OCI-LY7 (cell line): ENCODE measurements around the gene PRSS8. TPM values are rescaled to one million over a fixed set of nuclear protein-coding genes. Genes with fewer than 3 reads are reported as not detected.

Experiments used
- BruUV-seq: library from RNA; stranded (reverse); fragments of 400-500 nt; replicated peaks from 2 replicates; lab custom pipeline; 2021; lab: Mats Ljungman, UMichigan
- CTCF ChIA-PET: fragments of 300-600 bp; sonication (Branson Sonifier 250); formaldehyde crosslinking; loops from one replicate; lab custom pipeline; 2022; ENCODE audit warnings: antibody characterized with exemption; ENCODE audit not compliant: unreplicated experiment; lab: Charles Lee
- POLR2A ChIA-PET: fragments of 300-600 bp; sonication (Branson Sonifier 250); formaldehyde crosslinking; loops from one replicate; lab custom pipeline; 2022; ENCODE audit warnings: antibody characterized with exemption; lab: Charles Lee
- DNase-seq: peaks from one replicate; pipeline ENCODE4 v3.0.0-alpha.2; 2015; ENCODE audit warnings: low spot score
- H2AFZ ChIP-seq: fragments of 200-600 bp; sonication (generic), shearing (Covaris generic); 2 replicates; pipeline ENCODE4 v1.6.1; 2014; ENCODE audit warnings: mild to moderate bottlenecking, antibody characterized with exemption, low read length, moderate library complexity
- H3K27ac ChIP-seq: fragments of 200-600 bp; sonication (generic); 2 replicates; pipeline ENCODE4 v1.5.1; 2014; ENCODE audit warnings: mixed run types, low read depth, mild to moderate bottlenecking, moderate library complexity, low read length, inconsistent platforms; ENCODE audit not compliant: poor library complexity, severe bottlenecking
- H3K36me3 ChIP-seq: fragments of 200-600 bp; sonication (generic); 2 replicates; pipeline ENCODE4 v1.6.1; 2014; ENCODE audit warnings: mild to moderate bottlenecking, antibody characterized with exemption, low read length, moderate library complexity, mixed read lengths; ENCODE audit not compliant: insufficient read depth
- H3K4me1 ChIP-seq: fragments of 200-600 bp; sonication (generic); 2 replicates; pipeline ENCODE4 v1.5.1; 2014; ENCODE audit warnings: mild to moderate bottlenecking, low read length; ENCODE audit not compliant: insufficient read depth, poor library complexity, severe bottlenecking
- H3K4me2 ChIP-seq: fragments of 200-600 bp; sonication (generic); 2 replicates; pipeline ENCODE4 v1.6.1; 2014; ENCODE audit warnings: mild to moderate bottlenecking, low read length
- H3K4me3 ChIP-seq: fragments of 200-600 bp; sonication (generic); 2 replicates; pipeline ENCODE4 v1.5.1; 2014; ENCODE audit warnings: mild to moderate bottlenecking, low read depth, low read length; ENCODE audit not compliant: poor library complexity, severe bottlenecking
- H3K79me2 ChIP-seq: fragments of 200-600 bp; sonication (generic); 2 replicates; pipeline ENCODE4 v1.6.1; 2016; ENCODE audit warnings: low read depth, mild to moderate bottlenecking, low read length, moderate library complexity, mixed read lengths; ENCODE audit not compliant: insufficient read depth
- H3K9me2 ChIP-seq: fragments of 200-600 bp; sonication (generic); 2 replicates; pipeline ENCODE4 v1.6.1; 2016; ENCODE audit warnings: mild to moderate bottlenecking, low read length, mixed read lengths; ENCODE audit not compliant: insufficient read depth
- H3K9me3 ChIP-seq: fragments of 200-600 bp; sonication (generic); 2 replicates; pipeline ENCODE4 v1.6.1; 2014; ENCODE audit warnings: mild to moderate bottlenecking, mixed run types, low read length, mixed read lengths
- H4K20me1 ChIP-seq: fragments of 200-600 bp; sonication (generic); 2 replicates; pipeline ENCODE4 v1.6.1; 2014; ENCODE audit warnings: mild to moderate bottlenecking, antibody characterized with exemption, low read length, moderate library complexity, mixed read lengths; ENCODE audit not compliant: insufficient read depth
- EZH2phosphoT487 ChIP-seq: fragments of 200-600 bp; sonication (generic); IDR thresholded peaks from 2 replicates; pipeline ENCODE4 v1.6.1; 2018; ENCODE audit warnings: low read depth, borderline replicate concordance, mild to moderate bottlenecking, mixed run types, antibody characterized with exemption, low read length, moderate library complexity, mixed read lengths
- intact Hi-C: fragments of 100-400 bp; cut with micrococcal nuclease; formaldehyde crosslinking; loops from one replicate; pipeline ENCODE4 v1.10.0; 2022; ENCODE audit not compliant: unreplicated experiment
- total RNA-seq, 2 experiments: library from RNA; depleted of rRNA in 1 of 2; stranded (reverse); fragments of >200 nt in 1 of 2; shearing (Covaris generic) in 1 of 2; gene quantifications; 2 replicates each; pipeline ENCODE4 v1.2.3, GENCODE V29; 2014 to 2022
- TF ChIP-seq, protein P1 (sequence below): fragments of 200-600 bp; sonication (generic); conservative IDR thresholded peaks from 2 replicates; pipeline ENCODE4 v1.5.1; 2014; ENCODE audit warnings: mild to moderate bottlenecking, antibody characterized with exemption, low read length, moderate library complexity, mixed read lengths

The PRSS8 gene
- total RNA-seq, 2 experiments from 2014 or later, result not detected

GRCh38 chr16:31087971-31088370, 47.6 kb downstream of the PRSS8 start:
- no TSS peak for BruUV-seq
- ChIA-PET CTCF (no interaction called here), POLR2A (no interaction called here)
- no peak for DNase-seq
- Histone ChIP-seq H2AFZ (no peak overlapping the region), H3K9me2 (no peaks in the 10 kb centered on the region), H3K9me3 (no peaks in the 10 kb centered on the region), H3K4me2 (no peak overlapping the region), H4K20me1 (peaks cover 5% of the 10 kb centered on the region; the same call in 1 of the 2 replicates), H3K79me2 (peaks cover 9% of the 10 kb centered on the region; the same call in 1 of the 2 replicates), H3K27ac (no peak overlapping the region), H3K4me3 (no peak overlapping the region), H3K36me3 (peaks cover 58% of the 10 kb centered on the region), H3K4me1 (peaks cover 4% of the 10 kb centered on the region)
- TF ChIP-seq, protein P1, sequence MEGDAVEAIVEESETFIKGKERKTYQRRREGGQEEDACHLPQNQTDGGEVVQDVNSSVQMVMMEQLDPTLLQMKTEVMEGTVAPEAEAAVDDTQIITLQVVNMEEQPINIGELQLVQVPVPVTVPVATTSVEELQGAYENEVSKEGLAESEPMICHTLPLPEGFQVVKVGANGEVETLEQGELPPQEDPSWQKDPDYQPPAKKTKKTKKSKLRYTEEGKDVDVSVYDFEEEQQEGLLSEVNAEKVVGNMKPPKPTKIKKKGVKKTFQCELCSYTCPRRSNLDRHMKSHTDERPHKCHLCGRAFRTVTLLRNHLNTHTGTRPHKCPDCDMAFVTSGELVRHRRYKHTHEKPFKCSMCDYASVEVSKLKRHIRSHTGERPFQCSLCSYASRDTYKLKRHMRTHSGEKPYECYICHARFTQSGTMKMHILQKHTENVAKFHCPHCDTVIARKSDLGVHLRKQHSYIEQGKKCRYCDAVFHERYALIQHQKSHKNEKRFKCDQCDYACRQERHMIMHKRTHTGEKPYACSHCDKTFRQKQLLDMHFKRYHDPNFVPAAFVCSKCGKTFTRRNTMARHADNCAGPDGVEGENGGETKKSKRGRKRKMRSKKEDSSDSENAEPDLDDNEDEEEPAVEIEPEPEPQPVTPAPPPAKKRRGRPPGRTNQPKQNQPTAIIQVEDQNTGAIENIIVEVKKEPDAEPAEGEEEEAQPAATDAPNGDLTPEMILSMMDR, result no peak
- no peak for TF ChIP-seq EZH2phosphoT487
- intact Hi-C loops, result no loop called here

GRCh38 chr16:31087481-31087880, 48.0 kb downstream of the PRSS8 start:
- Histone ChIP-seq H3K27ac (no peak overlapping the region), H3K79me2 (peaks cover 5% of the 10 kb centered on the region; the same call in 1 of the 2 replicates), H4K20me1 (no peaks in the 10 kb centered on the region), H3K9me3 (no peaks in the 10 kb centered on the region), H3K9me2 (no peaks in the 10 kb centered on the region), H3K4me2 (no peak overlapping the region), H2AFZ (no peak overlapping the region), H3K4me1 (no peaks in the 10 kb centered on the region), H3K4me3 (no peak overlapping the region), H3K36me3 (peaks cover 56% of the 10 kb centered on the region)
- POLR2A ChIA-PET, result no interaction called here
- DNase-seq, result no peak
- CTCF ChIA-PET, result no interaction called here
- intact Hi-C loops, result no loop called here
- no TSS peak for BruUV-seq
- TF ChIP-seq, protein P1, result no peak
- no peak for TF ChIP-seq EZH2phosphoT487

DNA sequence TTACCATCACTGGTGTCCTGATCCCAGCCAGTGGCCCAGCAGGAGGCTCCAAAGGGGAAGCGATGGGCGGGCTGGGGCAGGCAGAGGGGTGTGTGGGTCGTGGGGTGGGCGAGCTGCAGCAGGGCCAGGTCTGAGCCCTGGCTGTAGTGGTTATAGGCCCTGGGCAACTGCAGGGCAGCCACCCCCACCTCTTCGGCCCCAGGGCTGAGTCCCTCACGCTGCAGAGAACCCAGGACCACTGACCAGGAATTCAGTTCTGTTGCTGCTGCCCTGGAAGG, 49.0 kb downstream of the PRSS8 start:
- Histone ChIP-seq H3K79me2 (no peaks in the 10 kb centered on the region), H3K4me2 (no peak overlapping the region), H3K4me3 (no peak overlapping the region), H3K9me3 (no peaks in the 10 kb centered on the region), H2AFZ (no peak overlapping the region), H3K36me3 (peaks cover 62% of the 10 kb centered on the region), H3K9me2 (no peaks in the 10 kb centered on the region), H3K4me1 (no peaks in the 10 kb centered on the region), H4K20me1 (no peaks in the 10 kb centered on the region), H3K27ac (no peak overlapping the region)
- DNase-seq, result no peak
- intact Hi-C loops, result no loop called here
- BruUV-seq, result no TSS peak
- POLR2A ChIA-PET, result no interaction called here
- CTCF ChIA-PET, result no interaction called here
- TF ChIP-seq, protein P1, result no peak
- no peak for TF ChIP-seq EZH2phosphoT487
